HUDEP-2 (cell line): Measurements from ENCODE around the gene GDF15.

Source experiments
- DNase-seq, 76 experiments: peaks; one replicate each; lab custom pipeline; 2025; ENCODE audit not compliant: unreplicated experiment in 76 of 76; lab: John Stamatoyannopoulos, UW

The GDF15 gene

DNA sequence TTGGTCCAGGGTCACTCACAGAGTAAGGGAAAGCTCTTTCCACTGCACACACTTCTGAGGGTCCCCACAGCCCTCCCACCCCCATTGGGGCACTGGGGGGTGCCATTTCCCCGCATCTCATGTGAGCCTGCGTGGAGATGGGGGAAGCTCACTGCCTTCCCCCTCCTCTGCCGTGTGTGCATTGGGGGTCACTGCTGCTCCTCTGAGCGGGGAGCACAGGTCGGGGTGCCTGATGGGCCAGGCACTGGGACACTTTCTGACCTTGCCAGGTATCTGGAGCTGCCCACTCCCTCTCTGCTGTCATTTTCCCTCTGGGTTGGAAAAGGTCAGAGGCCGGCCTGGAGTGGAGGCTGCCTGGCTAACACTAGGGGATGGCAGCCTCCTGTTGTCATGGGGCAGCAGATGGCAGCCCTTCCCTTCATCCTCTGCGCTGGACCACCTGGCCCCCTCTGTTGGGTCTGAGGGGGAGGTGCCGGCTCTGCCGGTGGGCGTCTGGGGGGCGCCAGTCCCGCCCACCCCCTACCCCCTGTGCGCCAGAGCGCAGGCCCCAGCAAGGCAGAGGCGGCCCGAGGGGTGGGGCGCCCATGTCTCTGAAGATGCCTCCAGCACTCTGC lies 42.3 kb downstream of the GDF15 start:
- DNase-seq: no peak

DNA sequence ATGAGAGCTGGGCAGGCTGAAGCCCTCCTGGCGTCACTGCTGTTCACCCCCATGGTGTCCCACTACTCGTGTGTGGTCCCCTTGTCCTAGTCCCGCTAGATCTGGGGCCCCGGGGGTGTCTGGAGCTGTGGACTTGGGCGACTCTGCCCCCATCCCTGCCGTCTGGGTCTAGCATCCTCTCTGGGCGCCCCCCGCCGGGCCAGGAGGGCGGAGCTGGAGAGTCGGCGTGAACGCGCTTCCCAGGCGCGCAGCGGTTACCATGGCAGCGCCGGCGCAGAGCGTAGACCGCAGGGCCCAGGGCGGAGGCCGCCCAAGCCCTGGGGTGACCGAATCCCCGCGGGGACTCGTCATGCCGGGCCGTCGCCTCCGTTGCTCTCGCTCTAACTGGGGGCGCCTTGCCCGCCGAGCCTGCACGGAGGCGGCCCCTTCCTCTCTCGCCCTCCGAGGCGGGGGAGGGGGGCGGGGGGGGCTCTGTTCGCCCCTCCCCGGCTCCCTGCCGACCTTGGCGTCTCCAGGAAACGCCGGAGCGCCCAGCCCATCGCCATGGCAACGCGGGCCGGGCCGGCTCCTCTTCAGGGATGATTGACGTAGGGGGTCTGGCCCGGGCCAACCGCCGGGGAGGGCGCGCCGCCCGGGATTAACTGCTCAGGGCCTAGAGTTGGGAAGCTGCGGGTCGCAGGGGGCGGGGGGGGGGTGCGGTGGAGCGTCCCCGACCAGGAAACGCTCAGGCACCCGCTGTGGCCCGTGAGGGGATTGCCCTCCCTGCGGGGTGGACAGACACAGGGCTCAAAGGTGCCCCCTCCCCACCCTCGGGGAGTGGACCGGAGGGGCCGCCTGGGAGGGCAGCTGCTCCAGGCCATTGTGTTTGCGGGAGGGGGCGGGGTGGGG lies 43.1 kb downstream of the GDF15 start:
- DNase-seq: peak in 70 of 76 experiments; percentile 46 to 92 (median 81)

DNA sequence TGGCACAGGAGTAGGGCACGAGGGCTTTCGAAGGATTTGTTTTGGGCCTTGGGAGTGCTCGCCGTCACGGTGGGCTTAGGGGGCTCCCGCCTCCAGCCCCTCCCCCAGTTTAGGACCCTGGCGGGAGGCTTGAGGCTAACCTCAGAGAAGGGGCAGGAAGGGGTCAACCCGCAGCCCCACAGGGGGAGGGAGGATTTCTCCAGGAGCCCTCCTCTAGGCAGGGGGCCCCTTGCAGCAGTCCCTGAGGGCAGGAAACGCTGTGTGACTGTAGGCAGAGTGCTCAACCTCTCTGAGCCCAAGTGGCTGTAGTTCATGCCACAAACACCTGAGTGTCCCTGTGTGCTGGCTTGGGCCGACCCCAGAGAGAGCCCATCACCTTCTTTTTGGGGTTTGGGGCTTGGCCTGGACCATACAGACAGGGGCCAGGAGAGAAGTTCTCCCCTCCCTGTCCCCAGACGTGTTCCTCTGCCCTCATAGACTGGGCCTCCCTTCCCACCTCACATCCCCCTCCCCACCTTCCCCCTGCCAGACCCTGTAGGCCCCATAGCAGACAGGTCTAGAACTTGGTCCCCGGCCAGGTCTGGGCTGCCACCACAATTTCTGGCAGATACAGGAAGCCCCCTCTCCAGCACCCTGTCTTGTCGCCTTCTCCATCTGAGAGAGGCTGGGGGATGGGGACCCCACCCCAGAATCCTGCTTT lies 43.9 kb downstream of the GDF15 start:
- DNase-seq: no peak

DNA sequence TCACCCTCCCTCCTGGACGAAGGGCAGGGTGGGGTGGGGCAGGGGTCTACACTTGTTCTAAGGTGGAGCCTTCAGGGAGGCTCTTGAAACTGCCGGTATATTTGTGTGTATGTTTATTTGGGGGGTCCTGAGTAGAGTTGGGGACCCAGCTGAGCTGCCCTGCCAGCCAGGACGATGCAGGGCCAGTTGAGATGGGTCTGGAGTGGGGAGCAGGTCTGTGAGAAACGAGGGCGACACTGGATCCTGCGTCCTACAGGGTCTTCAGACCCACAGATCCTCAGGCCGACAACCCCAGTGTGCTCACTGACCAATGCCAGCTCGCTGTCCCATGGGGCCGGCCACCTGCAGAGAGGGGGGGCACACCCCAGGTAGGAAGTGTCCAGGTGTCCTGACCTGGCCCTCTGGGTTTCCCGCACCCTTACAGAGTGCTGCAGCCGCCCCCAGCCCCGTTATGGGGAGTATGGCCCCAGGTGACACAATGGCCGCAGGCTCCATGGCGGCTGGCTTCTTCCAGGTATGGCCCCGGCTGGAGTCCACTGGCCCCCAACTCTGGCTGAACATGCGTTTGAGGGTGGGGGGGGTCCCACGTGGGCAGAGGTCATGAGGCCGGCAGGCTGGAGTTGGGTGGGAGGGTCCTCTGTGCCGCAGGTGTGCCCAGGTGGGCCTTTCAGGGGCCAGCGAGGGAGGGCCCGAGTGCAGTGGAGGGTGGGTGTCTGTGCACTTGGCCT lies 44.6 kb downstream of the GDF15 start:
- no peak for DNase-seq

DNA sequence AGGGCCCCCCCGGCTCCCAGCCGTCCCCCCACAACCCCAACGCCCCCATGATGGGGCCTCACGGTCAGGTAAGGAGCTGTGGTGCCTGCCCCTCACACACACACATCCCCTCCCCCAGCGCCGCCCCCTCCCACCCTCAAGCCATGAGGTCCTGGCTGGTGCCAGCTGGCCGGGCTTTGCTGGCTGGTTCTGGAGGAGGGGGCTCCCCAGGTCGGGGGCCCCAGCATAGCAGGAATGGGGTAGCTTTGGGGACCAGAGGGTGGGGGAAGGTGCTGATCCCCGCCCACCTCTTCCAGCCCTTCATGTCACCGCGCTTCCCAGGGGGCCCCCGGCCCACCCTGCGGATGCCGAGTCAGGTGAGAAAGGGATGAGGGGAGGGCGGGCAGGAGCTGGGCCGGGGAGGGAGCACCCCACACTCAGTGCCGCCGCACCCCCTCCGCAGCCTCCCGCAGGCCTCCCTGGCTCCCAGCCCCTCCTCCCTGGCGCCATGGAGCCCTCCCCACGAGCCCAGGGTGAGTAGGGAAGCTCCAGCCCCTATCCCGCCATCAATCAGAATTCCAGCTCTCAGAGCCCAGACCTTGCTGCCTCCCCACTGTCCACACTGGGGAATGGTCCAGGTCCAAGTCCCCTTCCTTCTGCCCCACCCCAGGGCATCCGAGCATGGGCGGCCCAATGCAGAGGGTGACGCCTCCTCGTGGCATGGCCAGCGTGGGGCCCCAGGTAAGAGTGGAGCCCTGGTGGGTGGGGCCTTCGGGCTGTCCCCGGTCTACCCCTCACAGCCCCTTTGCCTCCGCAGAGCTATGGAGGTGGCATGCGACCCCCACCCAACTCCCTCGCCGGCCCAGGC lies 45.6 kb downstream of the GDF15 start:
- no peak for DNase-seq

DNA sequence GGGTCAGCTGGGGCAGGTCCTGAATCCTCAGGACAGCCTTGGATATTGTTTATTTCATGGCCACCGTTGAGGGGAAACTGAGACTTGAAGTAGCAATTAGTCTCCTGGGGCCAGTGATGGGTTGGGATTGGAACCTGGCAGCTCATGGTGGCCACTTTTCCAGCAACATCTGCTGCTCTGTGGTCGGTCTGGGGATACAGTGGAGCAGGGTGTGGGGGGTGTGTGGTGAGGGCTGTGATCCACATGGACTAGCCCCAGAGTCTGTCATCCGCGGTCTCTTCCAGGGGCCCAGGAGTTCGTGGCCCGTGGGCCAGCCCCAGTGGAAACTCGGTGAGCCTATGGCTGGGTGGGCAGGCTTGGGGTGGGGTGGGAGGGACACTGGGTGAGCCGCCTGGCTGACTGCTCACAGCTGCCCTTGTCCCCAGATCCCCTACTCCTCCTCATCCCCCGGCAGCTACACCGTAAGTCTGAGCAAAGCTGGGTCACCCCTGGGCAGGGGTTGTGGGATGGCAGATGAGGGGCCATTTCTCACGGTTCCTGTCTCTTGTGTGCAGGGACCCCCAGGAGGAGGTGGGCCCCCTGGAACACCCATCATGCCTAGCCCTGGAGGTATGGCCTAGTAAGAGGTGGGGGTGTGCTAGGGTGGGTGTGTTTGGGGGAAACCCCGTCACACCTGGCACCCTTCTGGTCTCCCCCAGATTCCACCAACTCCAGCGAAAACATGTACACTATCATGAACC lies 46.5 kb downstream of the GDF15 start:
- DNase-seq: no peak

DNA sequence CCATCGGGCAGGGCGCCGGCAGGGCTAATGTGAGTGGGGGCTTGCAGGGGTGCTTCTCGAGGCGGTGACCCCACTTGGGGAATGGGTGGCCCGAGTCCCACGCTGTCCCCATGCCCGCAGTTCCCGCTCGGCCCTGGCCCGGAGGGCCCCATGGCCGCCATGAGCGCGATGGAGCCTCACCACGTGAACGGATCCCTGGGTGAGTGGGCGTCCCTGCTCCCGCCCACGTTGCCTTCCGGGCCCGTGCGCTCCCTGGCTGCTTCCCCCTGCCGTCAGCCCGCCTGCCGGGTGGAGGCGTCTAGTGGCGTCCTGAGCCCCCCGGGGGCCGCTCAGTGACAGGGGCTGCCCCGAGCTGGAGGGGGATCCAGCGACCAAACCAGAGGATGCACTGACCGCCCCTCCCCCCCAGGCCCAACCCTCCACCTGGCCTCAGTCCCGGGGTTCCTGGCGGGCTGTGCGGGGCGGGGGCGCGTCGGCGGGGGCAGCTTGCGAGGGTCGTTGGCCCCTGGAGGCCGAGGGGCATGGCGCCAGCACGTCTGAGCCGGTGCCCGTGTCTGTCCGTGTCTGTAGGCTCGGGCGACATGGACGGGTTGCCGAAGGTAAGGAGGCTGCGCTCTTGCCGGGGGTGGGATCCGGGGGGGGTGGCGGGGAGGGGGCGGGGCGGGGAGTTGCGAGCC lies 47.2 kb downstream of the GDF15 start:
- DNase-seq: no peak

DNA sequence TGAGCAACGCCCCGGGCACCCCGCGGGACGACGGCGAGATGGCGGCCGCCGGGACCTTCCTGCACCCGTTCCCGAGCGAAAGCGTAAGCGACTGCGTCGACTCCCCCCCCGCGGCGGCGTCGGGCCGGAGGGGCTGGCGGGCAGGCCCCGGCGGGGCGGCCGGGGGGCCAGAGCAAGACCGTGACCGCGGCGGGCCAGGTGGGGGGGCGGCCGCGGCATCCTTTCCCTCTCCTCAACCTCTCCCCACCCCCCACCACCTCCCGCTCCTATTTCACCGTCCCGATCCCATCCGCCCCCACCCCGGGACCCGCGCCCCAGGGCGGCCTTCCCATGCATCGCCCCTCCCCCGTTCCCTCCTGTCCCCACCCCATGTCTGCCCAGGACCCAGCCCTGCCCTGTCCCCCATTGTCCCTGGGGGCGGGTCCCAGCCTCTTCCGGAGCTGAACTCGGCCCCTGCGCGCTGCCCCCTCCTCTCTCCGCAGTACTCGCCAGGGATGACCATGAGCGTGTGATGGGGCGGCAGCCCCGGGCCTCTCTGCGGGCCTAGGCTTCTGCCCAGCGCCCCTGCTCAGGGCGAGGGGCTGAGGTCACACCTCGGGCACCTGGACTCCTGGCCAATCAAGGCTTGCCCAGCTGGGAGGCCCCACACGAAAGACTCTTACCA lies 47.9 kb downstream of the GDF15 start:
- no peak for DNase-seq

DNA sequence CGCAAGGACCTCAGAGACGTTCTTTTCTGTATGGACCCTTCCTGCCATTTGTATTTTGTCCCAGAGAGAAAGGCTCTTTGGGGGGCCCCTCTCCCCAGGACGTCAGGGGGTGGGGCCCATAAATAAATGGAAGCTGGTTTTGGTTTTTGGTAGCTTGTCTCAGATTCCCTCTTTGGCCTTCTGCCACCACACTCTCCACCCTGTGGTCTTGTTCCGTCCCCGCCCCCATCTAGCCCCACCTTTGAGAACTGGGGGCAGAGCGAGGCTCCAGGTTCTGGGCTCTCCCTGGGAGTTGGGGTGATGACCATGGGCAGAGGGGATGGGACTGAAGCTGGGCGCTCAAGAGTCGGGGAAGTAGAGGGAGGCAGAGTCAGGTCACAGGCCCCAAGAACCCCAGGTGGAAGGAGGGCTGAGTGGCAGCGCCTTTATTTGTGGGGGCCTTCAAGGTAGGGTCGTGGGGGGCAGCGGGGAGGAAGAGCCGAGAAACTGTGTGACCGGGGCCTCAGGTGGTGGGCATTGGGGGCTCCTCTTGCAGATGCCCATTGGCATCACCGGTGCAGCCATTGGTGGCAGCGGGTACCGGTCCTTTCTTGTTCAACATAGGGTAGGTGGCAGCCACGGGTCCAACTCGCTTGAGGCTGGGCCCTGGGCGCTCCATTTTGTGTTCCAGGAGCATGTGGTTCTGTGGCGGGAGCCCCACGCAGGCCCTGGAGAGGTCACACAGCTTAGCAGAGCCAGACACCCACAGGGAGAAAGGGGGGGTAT lies 48.6 kb downstream of the GDF15 start:
- peak in 19 of 76 experiments; percentile 16 to 43 (median 28) for DNase-seq

DNA sequence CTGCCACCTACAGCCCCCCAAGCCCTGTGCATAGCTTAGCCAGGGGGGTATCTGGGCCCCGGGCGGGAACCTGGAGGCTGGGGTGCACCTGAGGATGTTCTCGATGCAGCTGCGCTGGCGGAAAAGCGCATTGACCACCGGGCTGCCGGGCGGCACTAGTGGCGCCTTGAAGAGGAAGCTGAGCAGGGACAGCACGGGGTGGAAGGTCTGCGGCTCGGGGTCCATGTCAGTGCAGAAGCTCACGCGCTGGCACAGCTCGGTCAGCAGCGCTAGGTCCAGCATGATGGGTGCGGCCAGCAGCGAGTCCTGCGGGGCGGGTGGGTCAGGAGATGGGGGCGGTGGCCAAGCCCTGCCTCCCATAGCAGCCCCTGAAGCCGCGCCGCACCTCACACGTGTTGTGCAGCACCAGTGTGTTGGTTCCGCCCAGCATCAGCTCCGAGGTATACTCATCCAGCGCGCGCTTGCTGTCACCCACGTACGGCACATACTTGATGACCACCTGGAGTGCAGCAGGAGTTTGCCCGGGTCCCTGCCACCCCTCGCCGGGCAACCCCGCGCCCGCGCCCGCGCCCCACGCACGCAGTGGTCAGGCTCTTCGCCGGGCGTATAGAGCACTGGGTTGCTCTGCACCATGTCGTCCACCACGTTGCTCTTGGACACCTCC lies 49.4 kb downstream of the GDF15 start:
- no peak for DNase-seq

DNA sequence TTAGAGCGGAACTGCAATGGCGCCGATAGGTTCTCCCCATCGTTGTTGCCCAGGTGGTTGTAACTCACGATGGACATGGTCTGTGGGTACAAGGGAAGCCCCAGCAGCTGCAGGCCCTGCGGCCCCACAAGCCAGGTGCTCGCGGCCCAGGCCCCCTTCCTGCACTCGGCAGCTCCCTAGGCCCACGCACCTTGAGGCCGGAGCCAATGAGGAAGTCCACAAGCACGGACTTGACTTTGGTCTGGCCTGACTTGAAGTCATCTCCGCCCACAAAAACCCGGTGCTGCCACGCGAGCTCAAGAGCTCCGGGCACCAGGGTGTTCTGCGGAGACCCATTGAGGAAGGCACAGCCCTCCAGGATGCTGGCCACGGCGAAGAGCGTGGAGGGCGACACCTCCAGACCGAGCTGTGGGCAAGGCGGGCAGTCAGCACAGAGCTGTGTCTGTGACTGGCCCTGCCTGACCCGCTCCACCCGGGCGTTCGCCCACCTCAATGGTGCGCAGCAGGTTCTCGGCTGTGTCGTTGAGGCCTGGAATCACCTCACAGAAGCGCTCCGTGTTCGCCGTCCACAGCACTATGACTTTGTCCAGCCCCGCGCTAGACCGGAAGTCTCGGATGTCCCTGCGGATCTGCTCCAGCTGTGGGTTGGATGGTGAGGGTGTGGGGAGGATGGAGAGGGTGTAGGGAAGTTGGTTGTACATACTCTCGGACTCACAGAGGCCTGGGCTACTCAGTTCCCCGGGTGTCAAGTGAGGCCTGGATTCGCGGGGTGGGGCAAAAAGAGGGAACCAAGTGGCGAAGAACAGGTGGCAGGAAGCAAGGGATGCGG lies 50.1 kb downstream of the GDF15 start:
- DNase-seq: no peak

DNA sequence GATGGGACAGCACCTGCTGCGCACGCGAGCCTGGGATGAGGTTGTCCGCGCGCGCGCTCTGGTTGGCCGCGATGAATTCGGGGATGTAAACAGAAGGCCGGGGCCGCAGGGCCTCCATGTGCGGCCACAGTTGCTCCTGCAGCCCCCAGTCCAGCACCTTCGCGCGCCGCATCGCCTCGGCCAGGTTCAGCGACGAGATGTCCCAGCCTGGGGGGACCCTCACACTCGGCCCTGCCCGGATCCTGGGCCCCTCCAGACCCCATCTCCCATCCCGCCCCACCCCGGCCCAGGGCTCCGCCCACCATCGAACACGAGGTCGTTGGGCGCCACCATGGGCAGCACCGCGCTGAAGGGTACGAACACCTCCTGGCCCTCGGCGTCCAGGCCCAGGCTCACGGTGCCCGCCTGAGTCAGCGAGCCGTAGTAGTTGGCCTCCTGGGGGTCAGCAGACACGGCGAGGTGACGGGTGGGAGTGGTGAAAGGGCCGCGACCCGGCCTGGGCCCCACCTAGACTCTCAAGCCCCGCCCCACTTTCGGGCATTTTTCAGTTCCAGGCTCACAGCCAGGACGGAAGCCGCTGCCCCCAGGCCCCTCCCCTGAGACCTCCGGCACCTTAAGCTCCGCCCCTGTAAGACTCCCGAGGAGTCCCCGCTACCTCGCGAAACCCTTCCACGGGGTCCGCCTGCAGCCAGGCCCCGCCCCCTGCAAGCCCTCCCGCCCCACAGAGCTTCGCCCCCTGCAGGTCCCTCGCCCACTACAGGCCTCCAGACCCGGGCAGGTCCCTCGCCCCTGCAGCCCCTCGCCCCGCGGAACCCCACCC lies 50.9 kb downstream of the GDF15 start:
- peak in 74 of 76 experiments; percentile 44 to 98 (median 88) for DNase-seq

DNA sequence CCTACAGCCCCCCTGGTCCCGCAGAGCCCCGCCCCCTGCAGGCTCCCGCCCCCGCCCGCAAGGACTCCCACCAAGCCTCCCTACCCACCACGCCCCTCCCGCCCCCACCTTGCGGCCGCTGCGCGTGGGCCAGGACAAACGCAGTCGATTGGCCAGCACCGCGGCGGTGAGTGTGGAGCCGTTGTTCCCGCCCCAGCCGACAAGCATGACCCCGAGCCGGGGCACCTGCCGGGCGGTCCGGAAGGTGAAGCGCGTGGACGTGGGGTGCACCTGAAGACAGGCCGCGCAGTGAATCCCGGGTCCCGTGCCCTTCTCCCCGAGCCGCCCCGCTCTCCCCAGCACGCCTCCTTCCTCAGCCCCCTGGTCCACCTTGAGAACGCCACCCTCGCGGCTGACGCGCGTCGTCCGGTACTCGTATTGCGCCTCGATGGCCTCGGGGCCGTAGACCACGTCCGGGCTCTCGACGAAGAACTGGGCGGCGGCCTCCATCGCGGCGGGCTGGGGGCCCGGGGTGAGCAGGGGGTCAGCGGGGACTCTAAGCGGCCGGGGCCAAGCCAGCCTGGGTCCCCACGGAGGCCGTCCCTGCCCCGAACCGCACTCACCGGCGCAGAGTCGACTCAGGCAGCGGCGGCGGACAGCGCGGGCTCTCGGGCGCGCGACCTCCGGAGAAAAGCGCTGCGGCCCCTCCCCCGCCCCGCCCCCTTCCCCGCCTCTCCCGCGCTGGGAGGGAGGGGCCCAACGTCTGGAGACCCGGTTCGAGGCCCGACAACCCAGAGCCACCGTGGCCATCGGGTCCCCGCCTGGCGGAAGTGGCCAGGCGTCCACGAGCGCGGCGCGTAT lies 51.8 kb downstream of the GDF15 start, which contains the start of gene ISYNA1:
Gene ISYNA1, minus strand, starts transcription at position 643 of the 840 bp plus-strand sequence. Its CDS starts 154 bp downstream, at position 489.
- DNase-seq: peak in 62 of 76 experiments; percentile 24 to 96 (median 79)
